PC-3 (cell line): Measurements from ENCODE around the gene SESTD1.

Source experiments
- EZH2 ChIP-seq: fragments of 300-600 bp; sonication (generic); IDR thresholded peaks from one replicate; pipeline ENCODE4 v1.6.1; 2017; ENCODE audit warnings: antibody characterized with exemption, mild to moderate bottlenecking, low read length; ENCODE audit not compliant: unreplicated experiment
- EZH2phosphoT487 ChIP-seq: fragments of 300-600 bp; sonication (generic); IDR thresholded peaks from 2 replicates; pipeline ENCODE4 v1.6.1; 2018; ENCODE audit warnings: mild to moderate bottlenecking, antibody characterized with exemption, low read length, borderline replicate concordance
- TF ChIP-seq, protein P1 (sequence below): fragments of 300-600 bp; sonication (generic); conservative IDR thresholded peaks from 2 replicates; pipeline ENCODE4 v1.5.1; 2017; ENCODE audit warnings: antibody characterized with exemption, low read depth, mild to moderate bottlenecking, low read length

DNA sequence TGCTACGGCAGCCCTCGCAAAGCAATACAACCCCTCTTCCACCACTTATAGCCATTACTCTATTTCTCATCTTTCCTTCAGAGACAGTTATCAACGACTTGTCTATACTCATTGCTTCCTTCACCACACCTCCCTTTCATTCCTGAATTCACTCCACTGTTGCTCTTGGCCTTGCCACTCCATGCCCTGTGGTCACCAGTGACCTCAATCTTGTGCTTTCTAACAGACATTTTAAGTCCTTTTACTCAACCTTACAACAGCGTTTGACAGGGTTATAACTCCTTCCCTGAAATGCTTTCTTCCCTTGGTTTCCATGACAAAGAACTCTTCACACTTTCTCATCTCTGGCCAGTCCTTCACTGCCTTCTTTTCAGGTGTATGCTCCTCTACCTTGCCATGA lies 124.1 kb downstream of the SESTD1 start:
- TF ChIP-seq, protein P1, sequence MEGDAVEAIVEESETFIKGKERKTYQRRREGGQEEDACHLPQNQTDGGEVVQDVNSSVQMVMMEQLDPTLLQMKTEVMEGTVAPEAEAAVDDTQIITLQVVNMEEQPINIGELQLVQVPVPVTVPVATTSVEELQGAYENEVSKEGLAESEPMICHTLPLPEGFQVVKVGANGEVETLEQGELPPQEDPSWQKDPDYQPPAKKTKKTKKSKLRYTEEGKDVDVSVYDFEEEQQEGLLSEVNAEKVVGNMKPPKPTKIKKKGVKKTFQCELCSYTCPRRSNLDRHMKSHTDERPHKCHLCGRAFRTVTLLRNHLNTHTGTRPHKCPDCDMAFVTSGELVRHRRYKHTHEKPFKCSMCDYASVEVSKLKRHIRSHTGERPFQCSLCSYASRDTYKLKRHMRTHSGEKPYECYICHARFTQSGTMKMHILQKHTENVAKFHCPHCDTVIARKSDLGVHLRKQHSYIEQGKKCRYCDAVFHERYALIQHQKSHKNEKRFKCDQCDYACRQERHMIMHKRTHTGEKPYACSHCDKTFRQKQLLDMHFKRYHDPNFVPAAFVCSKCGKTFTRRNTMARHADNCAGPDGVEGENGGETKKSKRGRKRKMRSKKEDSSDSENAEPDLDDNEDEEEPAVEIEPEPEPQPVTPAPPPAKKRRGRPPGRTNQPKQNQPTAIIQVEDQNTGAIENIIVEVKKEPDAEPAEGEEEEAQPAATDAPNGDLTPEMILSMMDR: no peak
- TF ChIP-seq EZH2: no peak
- no peak for TF ChIP-seq EZH2phosphoT487
